H4 (cell line): Measurements from ENCODE around the gene AHNAK2. TPM values are rescaled to one million over a fixed set of nuclear protein-coding genes. Genes with fewer than 3 reads are reported as not detected.
"Not testable (repeated sequence)": the region's sequence is repeated elsewhere in the genome, so short reads cannot be mapped to it uniquely, and the experiment has no call there.

Experiments
- DNase-seq: peaks from one replicate; pipeline ENCODE4 v3.0.0-alpha.2; 2015; ENCODE audit warnings: low spot score
- total RNA-seq: library from RNA; depleted of rRNA; stranded (reverse); fragments of >200 nt; shearing (Covaris generic); gene quantifications from 2 replicates; pipeline ENCODE4 v1.2.3, GENCODE V29; 2014

The AHNAK2 gene
- total RNA-seq, 1 experiment from 2014 or later = 4.4 TPM

DNA sequence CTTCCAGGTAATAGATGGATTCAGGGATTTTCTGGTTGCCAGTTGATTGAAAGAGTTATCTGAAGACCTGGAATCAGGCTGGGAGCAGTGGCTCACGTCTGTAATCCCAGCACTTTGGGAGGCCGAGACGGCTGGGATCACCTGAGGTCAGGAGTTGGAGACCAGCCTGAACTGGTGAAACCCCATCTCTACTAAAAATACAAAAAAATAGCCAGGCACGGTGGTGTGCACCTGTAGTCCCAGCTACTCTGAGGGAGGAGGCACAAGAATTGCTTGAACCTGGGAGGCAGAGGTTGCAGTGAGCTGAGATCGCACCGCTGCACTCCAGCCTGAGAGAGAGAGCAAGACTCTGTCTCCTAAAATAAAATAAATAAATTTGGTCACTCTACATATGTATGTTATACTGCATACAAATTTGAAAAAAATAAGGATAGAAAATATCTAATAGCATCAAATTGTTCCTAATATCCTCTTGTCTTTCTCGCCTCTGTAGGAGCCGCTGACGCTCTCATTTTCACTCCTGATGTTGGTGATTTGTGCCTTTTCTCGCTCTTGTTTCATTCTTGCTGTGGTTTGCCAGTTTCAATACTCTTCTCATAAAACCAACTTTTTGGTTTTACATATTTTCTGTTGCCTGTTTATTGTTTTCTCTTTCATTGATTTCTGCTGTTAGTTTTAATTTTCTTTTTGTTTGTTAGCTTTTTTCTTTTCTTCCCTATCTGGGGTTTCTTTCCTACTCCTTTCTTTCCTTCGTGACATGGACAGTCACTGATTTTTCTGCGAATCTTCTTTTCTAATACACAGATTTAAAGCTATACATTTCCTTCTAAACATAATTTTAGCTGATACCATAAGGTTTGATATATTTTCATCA lies 77.3 kb downstream of the AHNAK2 start:
- DNase-seq = no peak

DNA sequence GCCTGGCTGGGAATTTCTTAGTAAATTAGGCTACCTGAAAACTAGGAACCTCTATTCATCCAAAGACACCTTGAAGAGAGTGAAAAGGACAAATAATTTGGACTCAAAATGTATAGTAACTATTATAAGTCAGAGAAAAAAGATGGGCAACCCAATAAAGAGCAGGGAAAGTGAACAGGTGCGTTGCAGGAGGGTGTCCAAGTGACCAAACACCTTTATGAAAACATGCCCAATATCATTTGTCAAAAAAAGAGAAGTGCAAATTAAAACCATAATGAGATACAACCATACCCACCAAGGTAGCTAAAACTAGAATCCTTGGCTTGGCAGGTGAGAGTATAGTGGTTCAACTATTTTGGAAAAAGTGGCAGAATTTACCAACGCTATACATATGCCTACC lies 78.4 kb downstream of the AHNAK2 start:
- no peak for DNase-seq

DNA sequence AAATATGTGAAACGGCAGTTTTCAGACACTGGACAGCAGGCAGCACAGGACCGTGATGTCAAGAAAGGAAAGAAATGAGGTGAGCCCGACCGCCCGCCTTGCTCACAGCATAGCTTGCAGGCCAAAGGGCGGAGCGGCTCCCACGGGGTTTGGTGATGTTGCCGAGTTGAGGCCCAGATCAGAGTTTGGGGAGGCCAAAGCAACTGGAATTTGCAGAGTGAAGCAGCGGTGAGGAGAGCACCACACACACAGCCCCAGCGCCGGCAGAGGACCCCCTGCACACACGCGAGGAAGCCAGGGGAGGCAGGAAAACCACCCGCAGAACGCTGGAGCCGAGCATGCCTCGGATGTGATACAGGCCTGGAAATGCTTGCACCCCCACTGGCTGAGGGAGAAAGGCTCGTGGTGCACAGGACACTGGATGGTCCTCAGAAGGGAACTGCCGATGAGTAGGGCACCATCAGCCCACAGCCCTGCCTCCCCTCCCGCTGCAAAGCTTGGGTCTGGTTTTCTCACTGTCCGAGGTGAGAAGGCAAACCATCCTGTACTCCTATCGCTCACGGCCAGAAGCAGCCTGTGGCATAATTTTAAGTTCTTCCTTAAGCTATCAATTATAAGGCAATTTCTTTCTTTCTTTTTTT lies 79.2 kb downstream of the AHNAK2 start:
- no peak for DNase-seq

DNA sequence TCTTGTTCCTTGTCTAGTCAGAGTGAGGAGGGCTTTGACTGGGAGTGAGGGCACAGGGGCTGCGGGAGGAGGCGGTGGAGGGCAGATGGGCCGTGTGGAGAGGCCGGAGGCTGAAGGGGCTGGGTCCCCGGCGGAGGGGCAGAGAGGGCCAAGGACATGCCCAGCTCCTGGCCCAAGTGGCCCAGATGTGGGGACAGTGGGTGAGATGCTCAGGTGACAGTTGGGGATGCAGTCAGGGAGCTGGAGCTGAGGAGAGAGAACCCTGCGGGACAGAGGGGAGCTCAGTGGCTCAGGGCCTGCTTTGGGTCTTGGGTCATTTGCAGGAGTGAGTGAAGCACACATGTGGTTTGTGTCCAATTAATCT lies 80.0 kb downstream of the AHNAK2 start:
- no peak for DNase-seq

DNA sequence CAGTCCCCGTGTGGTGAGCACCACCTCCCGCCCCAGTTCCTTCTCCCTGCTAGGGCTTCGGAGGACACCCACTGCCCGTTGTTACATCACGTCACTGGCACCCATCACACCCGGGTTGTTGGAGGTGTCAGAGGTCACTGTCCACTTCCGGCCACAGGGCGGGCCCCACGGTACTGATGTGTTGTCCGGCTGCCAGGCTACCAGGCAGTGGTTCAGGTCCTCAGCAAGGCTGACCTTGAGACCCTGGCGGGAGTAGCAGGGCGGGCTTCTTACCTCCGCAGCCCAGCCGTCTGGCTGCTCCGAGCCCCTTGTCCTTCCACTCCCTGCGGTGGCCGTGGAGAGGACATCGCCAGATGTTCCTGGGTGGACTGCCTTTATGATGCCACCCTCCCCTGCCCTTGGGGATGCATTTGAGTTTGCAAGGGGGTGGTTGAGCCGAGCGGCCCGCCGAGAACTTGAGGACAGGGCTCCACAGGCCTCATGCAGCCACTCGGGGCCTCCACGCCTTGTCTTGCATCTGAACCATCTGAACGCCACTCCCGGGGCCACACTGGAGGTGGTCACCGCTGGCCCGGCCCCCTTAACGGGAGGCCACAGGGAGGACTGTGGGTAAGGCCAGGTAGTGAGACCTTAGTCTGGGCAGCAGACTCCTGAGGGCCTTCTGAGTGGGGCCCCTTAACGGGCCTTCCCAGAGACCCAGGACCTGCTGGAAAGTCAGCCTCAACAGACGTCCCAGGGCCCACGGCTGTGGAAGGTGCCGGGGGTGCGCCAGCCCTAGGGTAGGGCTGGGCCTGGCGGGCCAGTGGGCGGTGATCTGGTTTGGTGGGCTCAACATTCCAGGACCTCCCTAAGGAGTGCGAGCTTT lies 80.6 kb downstream of the AHNAK2 start:
- no peak for DNase-seq

DNA sequence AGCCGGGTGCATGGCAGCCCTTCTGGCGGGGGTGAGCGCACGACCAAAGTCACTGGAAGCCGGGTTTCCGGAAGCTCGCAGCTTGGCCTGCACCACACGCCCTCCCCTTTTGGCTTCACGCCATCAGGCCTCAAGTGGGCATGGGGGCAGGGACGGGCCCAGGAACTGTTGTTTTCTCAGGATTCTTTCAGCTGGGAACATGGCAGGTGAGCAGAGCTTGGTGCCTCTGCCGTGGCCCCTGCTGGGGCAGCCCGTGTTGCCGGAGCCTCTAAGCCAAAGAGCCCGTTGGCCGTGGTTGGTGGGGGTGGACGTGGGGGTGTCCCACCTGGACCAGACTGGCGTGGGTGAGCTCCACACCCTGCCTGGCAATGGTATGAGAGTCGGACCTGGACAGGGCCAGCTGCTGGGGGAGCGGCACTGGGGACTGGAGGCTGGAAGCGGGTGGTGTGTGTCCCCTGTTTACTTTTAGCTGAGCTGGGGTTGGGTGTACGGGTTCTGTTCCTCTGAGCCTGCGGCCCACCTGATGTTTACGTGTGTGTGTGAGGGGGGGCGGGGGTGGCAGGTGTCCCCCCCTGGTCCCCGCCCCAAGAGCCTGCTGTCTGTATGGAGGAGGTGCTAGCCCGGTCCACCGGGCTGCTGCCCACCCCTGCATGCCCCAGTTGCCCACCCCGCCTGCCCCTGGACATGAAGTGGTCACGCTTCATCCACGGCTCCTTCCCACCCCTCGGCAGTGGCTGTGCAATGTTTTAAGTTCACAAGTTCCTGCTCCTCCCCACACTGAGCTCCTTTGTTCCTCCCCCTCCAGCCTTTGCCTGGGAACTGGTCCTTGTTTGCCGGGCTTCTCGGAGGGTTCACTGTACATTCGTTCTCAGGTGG lies 82.2 kb downstream of the AHNAK2 start:
- no peak for DNase-seq

DNA sequence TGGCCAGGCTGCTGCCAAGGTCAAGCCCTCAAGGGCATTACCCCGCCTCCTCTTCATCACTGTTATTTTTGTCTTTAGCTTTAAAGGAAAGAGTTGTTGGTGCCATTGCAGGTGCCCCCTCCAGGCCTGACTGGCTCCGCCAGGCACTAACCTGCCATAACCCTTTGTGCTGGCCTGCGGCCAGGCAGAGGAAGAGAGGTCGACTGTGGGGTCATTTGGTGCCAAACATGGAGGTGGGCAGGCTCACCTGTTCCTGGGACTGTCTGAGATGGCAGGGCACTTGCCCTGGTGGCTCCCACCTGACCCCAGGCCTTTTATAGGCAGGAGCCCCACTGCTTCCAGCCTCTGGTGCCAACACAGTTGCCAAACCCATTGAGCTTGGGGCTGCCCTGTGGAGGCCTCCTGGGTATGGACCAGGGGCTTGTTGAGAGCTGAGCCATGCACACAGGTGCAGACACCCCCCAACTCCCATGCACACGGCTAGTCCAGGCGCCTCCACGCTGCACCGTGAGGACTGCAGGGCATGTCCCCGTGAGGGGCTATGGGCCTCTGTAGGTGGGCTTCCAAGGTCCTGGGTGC lies 82.9 kb downstream of the AHNAK2 start:
- no peak for DNase-seq

DNA sequence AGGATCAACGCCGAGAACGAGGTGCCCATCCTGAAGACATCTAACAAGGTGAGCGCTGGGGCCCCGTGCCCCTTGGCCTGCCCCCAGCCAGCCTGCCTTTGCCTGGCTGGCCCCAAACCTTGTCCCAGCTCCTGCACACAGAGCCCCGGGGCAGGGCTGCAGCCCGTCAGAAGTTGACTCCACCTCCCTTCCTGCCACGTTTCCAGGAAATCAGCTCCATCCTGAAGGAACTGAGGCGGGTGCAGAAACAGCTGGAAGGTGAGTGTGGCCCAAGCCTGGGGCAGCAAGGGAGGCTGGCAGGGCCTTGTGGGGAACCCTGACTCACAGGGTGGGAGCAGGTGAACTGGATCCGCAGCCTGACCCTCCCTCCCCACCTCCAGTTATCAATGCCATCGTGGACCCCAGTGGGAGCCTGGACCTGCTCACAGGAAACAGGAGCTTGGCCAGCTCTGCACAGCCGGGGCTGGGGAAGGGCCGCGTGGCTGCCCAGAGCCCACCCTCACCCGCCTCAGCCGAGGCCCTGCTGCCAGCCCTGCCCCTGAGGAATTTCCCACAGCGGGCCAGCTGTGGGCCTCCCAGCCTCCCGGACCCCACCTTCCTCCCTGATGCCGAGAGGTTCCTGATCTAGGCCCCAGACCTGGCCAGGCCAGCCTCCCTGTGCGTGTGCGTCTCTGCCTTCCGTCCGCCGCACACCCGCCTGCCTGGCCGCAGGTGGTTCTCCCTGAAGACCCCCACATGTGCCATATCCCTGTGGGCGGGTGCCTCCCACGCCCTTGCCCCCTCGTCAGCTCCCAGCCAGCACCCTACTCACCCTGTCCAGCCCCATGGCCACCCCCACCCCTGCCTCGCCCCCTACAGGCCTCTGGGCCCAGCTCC lies 83.6 kb downstream of the AHNAK2 start:
- no peak for DNase-seq

DNA sequence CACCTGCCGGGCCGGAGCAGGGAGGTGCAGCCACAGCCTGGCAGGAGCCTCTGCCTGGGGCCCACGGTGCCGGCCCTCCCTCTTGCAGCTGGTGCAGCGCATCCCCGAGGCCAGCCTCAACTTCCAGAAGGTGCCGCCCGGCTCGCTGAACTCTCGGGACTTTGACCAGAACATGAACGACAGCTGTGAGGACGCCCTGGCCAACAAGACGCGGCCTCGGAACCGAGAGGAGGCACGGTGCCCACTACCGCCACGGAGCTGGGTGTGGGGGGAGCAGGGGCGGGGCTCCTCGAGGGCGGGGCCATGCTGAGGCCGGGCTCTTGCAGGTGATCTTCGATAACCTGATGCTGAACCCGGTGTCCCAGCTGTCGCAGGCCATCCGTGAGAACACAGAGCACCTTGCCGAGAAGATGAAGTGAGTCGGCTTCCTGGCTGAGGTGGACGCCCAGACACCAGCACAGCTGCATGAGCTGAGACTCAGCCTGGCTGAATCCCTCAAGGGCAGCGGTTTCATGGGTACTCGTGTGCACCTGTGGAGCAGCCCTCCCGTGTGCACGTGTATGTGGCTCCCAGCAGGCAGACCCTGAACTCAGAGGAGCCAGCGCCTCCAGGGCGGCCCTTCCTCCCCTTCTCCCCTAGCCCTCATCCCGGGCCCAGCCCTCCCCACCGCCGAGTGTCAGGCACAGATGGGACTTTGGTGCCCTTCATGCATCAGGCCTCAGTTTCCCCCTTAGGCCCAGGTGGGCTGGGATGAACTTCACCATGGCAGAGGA lies 84.6 kb downstream of the AHNAK2 start:
- DNase-seq = no peak

DNA sequence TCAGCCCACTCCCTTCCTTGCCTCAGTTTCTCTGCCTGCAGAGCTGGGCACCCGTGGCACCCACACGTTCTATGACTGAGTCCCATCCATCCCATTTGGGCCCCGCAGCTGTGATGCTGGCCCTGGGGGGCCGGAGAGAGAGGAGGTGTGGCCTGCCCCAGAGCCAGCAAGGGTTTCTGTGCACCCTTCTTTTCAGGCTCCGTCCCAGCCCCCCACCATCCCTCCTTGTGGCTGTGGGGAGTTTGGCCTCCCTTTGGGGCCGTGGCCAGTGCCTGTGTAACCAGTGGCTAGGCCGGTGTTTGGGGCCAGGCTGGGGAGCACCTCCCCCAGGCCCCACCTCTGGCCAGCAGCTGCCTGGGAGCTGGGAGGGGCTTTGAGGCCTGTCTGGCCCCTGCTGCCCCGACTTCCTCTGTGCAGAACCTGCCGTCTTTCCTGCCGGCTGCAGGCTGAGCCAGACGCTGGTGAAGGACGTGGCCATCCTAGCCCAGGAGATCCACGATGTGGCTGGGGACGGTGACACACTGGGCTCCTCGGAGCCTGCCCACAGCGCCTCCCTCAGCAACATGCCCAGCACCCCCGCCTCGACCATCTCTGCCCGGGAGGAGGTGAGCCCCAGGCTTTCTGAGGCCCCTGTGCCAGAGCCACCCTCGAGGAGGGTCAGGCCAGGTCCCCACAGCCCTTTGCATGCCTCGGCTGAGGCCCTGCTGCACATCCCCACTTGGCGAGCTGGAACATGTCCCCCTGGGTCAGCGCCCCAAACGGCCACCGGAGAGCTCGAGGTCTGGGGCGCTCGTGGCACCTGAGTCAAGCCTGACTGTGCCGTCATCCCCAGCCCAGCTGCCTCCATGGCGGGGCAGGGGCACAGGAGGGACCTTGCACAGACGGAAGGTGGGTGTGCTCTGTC lies 85.4 kb downstream of the AHNAK2 start:
- DNase-seq = no peak

DNA sequence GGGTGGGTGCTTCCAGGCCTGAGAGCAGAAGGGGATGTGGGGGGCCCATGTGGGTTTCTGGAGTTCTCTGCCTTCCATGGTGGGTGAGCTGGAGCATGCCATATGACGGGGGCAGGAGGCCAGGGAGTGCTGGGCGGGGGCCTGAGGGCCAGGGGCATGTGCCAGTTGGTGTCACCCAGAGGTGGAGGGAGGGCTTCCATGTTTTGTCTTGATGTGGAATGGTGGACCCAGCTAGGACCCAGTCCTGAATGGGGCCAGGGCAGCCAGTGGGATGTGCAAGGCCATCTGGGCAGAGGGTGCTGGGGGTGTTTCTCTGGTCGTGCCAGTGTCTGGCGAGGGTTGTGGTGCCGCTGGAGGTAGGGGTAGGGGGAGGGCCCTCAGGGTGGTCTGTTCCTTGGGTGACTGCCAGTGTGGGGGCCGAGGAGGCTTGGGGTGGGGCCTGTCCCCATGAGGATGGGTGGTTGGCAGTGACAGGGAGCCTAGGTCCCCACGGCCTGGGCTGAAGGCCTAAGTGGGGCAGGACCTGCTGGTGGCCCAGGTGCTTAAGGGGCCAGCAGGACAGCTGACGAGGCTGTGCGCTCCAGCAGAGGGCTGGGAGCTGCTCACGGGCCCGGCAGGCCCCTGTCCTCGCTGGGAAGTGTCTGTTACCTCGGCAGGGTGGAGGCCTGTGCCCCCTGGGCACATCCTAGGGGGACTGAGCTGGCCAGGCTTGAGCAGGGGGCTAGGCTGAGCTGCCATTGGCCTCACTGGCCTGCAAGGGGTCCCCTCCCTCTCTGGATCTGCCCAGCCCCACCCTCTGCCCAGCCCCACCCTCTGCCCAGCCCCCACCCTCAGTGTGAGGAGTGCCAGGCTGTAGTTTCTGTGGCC lies 86.3 kb downstream of the AHNAK2 start:
- DNase-seq = no peak

DNA sequence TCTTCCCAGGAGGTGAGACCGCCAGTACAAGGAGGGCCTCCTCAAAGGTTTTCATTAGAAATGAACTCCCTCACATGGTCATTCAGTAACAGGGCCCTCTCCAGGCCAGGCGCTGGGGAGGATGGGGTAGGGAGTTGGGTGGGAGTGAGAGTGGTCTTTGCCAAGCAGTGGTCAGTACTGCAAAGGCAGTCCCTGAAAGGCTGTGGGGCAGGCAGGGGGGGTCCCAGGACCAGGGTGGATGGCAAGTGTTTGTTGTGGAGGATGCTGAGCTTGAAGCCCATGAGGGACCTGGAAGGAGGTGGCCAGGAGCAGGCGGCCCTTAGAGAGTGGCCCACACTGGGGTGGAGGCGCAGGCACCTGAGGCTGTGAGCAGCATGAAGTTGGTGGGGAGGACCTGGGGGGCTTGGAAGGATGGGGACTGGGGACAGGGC lies 87.0 kb downstream of the AHNAK2 start:
- DNase-seq = no peak

DNA sequence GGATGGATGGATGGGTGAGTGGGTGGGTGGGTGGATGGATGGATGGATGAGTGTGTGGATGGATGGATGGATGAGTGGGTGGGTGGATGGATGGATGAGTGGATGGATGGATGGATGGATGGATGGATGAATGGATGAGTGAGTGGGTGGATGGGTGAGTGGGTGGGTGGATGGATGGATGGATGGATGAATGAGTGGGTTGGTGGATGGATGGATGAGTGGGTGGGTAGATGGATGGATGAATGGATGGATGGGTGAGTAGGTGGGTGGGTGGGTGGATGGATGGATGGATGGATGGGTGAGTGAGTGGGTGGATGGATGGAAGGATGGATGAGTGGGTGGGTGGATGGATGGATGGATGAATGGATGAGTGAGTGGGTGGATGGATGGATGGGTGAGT lies 87.9 kb downstream of the AHNAK2 start:
- DNase-seq = not testable (repeated sequence)

DNA sequence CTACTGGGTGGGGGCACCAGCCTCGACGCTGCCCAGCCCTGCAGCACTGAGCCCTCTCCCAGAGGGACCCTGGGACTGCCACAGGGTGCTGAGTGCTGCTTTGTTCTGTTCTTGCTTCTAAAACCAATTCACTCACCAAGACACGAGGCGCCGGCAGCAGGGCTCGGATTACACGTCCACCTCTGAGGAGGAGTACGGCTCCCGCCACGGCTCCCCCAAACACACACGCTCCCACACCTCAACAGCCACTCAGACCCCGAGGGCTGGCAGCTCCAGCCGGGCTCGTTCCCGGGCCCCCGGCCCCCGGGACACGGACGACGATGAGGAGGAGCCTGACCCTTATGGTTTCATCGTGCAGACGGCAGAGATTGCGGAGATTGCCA lies 88.8 kb downstream of the AHNAK2 start:
- no peak for DNase-seq

DNA sequence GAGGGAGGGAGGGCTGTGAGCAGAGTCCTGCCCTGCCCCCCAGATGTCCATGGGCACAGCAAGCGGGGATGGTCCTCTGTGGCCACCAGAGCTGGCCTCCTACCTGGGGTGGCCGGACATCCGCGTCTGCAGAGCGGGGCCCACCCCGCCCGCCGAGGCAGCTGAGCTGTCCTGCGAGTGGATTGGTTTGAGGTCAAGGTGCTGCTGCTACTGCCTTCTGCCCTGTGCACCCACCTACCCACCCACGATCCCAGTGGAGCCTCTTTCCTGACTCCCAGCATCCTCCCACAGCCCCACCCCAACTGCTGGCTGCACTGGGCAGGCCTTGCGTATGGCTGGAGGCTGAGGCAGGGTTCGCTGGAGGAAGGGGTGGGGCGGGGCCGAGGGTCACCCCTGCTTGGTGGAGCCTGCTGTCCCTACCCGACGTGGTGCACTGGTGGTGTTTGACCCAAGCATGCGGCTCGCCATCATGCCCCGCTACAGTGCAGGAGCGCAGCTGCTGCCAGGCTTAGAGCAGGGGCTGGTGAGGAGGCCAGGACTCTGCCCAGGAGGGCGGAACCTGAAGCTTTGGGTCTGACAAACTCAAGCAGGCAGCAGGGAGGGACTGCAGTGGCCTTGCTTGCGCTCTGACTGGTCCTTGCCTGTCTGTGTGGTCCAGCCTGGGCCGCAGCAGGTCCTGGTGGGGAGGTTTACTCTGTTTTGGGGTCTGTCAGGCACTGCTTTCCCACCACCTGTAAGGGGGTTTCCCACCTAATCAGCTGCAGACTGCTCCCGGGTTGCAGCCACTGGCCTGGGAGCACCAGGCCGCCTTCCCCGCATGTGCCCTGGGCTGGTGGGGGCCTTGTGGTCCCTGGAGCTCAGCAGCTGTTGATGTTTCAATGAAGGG lies 89.4 kb downstream of the AHNAK2 start:
- no peak for DNase-seq
